H1 (cell line): ENCODE measurements around the gene ZBTB16. TPM values are rescaled to one million over a fixed set of nuclear protein-coding genes. Genes with fewer than 3 reads are reported as not detected.

Experiments used
- BRCA1 ChIP-seq: IDR thresholded peaks from 2 replicates; pipeline ENCODE4 v1.6.1; 2012; ENCODE audit warnings: low read depth, low read length, improper control_type of control experiment
- MAFK ChIP-seq: IDR thresholded peaks from 2 replicates; pipeline ENCODE4 v1.6.1; 2012; ENCODE audit warnings: low read depth, mild to moderate bottlenecking, improper control_type of control experiment, low read length
- RBBP5 ChIP-seq: IDR thresholded peaks from 2 replicates; pipeline ENCODE4 v1.7.1; 2012; ENCODE audit warnings: low read depth, mild to moderate bottlenecking, inconsistent platforms, low read length, moderate library complexity, borderline replicate concordance
- RFX5 ChIP-seq: IDR thresholded peaks from 2 replicates; pipeline ENCODE4 v1.6.1; 2011; ENCODE audit warnings: low read depth, low read length, improper control_type of control experiment, borderline replicate concordance
- ZNF274 ChIP-seq: IDR thresholded peaks from 2 replicates; pipeline ENCODE4 v1.7.0; 2012; ENCODE audit warnings: low read length, borderline replicate concordance; ENCODE audit errors: extremely low read depth
- polyA plus RNA-seq, 7 experiments: library from polyadenylated mRNA; depleted of rRNA in 3 of 7; stranded (reverse) in 5 of 7; unstranded in 2 of 7; fragments of >200 nt in 5 of 7; fragments of 200-250 nt in 2 of 7; gene quantifications; 1 replicate in 5 of 7; 2 replicates in 1 of 7; 4 replicates in 1 of 7; pipeline versions ENCODE4 v1.2.1 to v1.2.3, GENCODE V29; 2011 to 2013; ENCODE audit warnings: missing spikeins in 2 of 7, mixed read lengths in 2 of 7
- total RNA-seq: library from RNA; stranded (reverse); fragmentation: NEBNext Ultra II Directional; extraction: Animal tissue kit (Norgen Biotek cat#: 25700); gene quantifications from 2 replicates; pipeline ENCODE4 v1.2.1, GENCODE V29; 2021
- TF ChIP-seq, protein P1 (sequence below): IDR thresholded peaks from 2 replicates; pipeline ENCODE4 v1.6.1; 2012; ENCODE audit warnings: low read length, inconsistent platforms

The ZBTB16 gene
- total and polyA plus RNA-seq, 2 of the 8 experiments (the other 6 are each of a cell fraction or from before 2014, with no cell fraction given): 0.12 to 0.61 TPM

DNA sequence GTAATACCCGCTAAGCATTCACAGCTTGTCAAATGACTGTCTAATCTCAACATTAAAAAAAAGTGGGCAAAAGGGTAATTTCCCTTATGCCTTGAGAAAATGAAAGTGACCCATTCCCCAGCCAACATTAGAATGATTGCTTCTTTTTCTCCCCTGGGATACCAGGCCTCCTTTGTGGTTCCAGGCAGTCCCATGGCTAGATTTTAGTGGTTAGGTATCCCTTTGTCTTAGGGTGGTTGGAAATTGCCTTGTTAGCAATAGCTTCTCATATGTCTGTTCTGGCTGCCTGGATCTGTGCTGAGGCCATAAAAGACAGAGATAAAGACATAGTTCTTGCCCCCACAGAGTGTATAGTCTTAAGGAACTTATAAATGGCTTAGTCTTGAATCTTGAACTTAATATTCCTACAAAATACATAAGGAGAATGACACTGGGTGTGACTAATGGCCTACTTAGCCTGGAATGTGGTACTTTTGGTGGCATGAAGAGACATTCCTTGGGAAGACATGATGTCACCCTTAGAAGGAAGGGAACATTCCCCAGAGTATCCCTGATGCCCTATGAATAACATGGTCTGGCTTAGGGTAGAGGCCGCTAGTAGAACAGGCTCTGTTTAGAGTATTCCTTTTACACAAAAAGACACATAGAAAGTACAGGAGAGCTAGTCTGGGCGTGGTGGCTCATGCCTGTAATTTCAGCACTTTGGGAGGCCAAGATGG, 90.3 kb downstream of the ZBTB16 start (continued):
- TF ChIP-seq MAFK: no peak
- TF ChIP-seq BRCA1: no peak
- TF ChIP-seq, protein P1, sequence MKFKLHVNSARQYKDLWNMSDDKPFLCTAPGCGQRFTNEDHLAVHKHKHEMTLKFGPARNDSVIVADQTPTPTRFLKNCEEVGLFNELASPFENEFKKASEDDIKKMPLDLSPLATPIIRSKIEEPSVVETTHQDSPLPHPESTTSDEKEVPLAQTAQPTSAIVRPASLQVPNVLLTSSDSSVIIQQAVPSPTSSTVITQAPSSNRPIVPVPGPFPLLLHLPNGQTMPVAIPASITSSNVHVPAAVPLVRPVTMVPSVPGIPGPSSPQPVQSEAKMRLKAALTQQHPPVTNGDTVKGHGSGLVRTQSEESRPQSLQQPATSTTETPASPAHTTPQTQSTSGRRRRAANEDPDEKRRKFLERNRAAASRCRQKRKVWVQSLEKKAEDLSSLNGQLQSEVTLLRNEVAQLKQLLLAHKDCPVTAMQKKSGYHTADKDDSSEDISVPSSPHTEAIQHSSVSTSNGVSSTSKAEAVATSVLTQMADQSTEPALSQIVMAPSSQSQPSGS: no peak
- TF ChIP-seq RBBP5: no peak
- TF ChIP-seq RFX5: no peak
- no peak for TF ChIP-seq ZNF274
